Upper lobe of left lung (tissue), 4 donors: ENCODE results near the gene MAP3K6.

Experiments
- EP300 ChIP-seq, 4 donors: sonication (generic); formaldehyde crosslinking; IDR thresholded peaks; one replicate each; pipeline ENCODE4 v1.5.1; 2017; ENCODE audit warnings: antibody characterized with exemption in 4 of 4, control low read depth in 2 of 4
- POLR2A ChIP-seq, 4 donors: fragments of 450-650 bp; IDR thresholded peaks; one replicate each; pipeline ENCODE4 v1.5.1; 2016 to 2017; ENCODE audit warnings: antibody characterized with exemption in 4 of 4, mild to moderate bottlenecking in 2 of 4
- POLR2AphosphoS5 ChIP-seq, 2 donors: sonication (generic); formaldehyde crosslinking; IDR thresholded peaks; one replicate each; pipeline ENCODE4 v1.5.1; 2017; ENCODE audit warnings: antibody characterized with exemption in 2 of 2
- TF ChIP-seq, protein P1 (sequence below), 6 experiments: fragments of 450-650 bp in 4 of 6; fragments of 200-600 bp in 2 of 6; sonication (generic) in 2 of 6; IDR thresholded peaks; one replicate each; pipeline ENCODE4 v1.5.1; 2016 to 2019; ENCODE audit warnings: antibody characterized with exemption in 6 of 6

DNA sequence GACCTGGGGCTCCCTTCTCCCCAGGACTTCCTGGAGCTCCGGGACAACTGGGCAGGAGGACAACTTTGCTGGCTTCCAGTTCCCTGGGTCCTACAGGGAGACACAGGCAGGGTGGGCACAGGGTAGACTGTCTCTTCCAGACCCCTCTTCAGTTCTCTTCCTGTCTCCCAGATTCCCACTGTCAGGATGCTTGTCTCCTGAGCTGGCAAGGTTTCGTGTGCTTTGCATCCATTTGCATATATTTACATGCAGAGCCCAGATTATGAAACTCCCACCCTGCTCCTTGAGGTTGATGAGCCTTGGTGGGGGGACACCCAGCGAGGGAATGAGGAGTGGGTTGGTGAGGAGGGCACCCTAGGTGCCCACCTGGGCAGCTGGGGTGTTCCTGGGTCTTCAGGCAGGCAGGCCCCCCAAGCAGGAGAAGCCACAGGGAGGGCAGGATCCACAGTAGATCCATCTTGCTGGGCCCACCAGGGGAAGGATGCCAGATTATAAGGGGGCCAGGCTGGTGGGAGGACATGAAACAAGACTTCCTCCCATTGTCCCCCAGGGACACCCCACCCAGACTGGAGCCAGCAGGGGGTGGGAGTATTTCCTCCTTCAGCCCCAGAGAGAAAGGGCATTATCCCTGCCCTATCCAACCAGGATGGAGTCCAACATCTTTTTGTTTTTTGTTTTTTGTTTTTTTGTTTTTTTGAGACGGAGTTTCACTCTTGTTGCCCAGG, 7.8 kb upstream of the MAP3K6 start, which contains the start of gene FCN3:
- TF ChIP-seq POLR2A (IDR thresholded peaks at IDR 0.05) (peak in 1 of 4 donors; percentile 43), EP300 (IDR thresholded peaks at IDR 0.05) (peak in 2 of 4 donors; percentile 5 to 25), POLR2AphosphoS5 (IDR thresholded peaks at IDR 0.05) (peak; percentile 29 to 70)
- TF ChIP-seq, protein P1, sequence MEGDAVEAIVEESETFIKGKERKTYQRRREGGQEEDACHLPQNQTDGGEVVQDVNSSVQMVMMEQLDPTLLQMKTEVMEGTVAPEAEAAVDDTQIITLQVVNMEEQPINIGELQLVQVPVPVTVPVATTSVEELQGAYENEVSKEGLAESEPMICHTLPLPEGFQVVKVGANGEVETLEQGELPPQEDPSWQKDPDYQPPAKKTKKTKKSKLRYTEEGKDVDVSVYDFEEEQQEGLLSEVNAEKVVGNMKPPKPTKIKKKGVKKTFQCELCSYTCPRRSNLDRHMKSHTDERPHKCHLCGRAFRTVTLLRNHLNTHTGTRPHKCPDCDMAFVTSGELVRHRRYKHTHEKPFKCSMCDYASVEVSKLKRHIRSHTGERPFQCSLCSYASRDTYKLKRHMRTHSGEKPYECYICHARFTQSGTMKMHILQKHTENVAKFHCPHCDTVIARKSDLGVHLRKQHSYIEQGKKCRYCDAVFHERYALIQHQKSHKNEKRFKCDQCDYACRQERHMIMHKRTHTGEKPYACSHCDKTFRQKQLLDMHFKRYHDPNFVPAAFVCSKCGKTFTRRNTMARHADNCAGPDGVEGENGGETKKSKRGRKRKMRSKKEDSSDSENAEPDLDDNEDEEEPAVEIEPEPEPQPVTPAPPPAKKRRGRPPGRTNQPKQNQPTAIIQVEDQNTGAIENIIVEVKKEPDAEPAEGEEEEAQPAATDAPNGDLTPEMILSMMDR (IDR thresholded peaks at IDR 0.05) = no peak
